HG03565 (cell line): ENCODE results near the gene VEGFC.

Experiments
- ATAC-seq: cut with Tn5 transposase; IDR thresholded peaks from one replicate; pipeline ENCODE4 v1.9.1; 2021; ENCODE audit warnings: mild to moderate bottlenecking, moderate library complexity; ENCODE audit not compliant: unreplicated experiment

The VEGFC gene

GRCh38 chr4:176792326-176793059 is at the start of gene VEGFC:
Gene VEGFC (minus strand): TSS chr4:176792922. CDS start chr4:176792311, 611 bp downstream.
- peak; percentile 51 for ATAC-seq

DNA sequence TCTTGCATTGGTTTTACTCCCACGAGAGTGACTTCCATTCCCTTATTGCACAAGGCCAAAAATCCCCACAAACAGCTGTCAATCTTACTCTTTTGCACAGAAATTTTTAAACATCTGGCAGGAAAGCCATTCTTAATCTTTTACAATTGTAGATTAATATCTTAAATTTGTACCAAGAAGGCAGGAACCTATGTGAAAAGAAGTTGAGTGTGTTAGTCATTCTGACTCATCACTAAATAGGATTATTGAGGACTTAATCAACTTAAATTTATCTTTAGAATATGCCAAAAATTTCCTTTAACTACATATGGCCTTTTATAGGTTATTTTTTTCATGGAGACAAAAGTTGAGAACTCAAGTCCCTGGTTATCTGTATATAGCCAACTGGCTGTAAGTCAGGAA is 49.0 kb upstream of the VEGFC start:
- no peak for ATAC-seq

- no peak for ATAC-seq
These were observed 47.4 kb upstream of the VEGFC start for GRCh38 chr4:176840166-176840565.

- ATAC-seq: no peak
These were observed 46.9 kb upstream of the VEGFC start for GRCh38 chr4:176839656-176840055.

DNA sequence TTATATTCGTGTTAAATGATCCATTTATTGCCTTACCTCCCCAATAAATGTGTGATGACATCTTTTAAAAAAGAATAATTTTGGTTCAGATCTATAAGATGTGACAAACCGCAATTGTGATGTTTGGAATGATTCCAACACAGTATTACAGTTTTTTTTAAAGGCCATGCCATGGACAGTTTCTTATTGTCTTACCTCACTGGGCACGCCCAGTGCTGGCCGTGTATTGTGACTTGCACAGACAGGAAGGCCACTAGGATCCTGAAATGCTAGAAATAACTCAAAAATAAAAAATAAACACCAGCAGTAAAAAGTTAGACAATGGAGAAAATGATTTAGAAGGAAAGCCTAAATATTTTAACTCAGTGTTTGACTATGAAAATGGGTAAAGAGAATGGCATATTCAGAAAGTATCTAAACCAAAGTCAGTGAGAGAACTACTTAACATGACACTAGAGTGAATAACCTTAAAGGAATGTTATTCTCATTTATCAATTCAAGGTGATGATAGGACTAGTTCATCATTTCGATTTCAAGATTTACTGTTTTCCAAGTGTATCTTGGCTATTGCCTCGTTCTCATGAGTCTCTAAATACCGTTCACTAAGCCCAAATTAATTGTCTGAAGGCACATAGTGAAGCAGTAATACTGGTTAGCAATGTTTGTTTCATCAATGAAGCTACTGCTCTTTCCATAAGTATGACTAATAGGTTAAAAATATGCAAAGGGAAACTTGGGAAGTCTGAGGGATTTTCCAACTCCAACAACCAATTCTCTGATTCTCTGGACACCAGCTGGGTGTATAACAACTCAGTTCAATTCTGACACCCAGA is 46.1 kb upstream of the VEGFC start:
- no peak for ATAC-seq

- no peak for ATAC-seq
These were observed 44.6 kb upstream of the VEGFC start for GRCh38 chr4:176837169-176837895.

DNA sequence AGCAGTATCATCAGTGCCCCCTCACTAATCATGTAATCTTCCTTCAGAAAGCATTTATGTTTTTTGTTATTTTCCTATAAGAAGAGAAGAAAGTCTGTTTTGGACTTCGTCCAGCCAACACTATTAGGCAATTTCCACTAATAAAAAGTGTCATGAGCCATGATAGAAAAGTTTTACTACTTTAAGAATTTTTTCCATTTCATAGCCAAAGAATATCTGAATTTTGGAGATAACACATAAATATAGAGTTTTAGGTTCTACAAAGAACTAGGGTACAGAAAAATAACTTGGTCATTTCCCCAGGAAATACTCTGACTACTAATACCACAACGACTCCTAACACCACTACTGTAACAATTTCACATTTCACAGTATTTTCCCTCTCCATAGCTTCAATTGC is 41.8 kb upstream of the VEGFC start:
- no peak for ATAC-seq

DNA sequence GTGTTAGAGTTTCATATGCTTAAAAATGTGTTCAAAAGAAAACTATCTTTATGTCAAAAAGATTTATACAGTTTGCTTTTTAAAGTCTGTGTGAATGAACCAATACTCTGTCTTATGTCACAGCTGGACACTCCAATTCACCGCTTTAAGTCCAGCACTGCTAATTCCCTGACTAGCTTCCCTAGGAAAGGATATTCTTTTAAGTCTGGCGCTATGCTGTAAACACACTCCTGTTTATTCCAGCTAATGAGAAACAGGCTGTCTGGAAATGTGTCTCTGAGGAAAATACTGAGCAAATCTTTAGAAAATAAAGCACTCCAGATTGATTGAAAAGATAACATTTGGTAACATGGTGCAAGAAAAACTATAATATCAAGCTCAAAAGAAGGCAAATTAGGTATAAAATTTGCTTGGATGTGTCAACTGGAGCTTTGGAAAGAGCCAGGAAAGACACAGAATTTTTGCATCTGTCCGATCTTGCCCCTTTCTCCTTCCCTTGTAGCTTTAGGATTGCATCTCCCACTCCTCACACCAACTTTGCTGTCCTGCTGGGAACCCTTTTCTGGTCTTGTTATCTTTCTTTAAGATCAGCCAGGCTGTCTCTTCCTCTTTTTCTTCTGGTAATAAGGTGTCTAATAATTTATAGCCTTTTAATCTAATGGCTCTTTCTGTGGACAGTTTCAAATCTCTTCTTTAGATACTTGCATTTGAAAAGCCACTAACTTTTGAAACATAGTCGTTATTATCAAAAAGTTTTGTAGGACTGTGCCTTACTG is 40.9 kb upstream of the VEGFC start:
- ATAC-seq: no peak

GRCh38 chr4:176830971-176831370 is 38.2 kb upstream of the VEGFC start:
- ATAC-seq: no peak

DNA sequence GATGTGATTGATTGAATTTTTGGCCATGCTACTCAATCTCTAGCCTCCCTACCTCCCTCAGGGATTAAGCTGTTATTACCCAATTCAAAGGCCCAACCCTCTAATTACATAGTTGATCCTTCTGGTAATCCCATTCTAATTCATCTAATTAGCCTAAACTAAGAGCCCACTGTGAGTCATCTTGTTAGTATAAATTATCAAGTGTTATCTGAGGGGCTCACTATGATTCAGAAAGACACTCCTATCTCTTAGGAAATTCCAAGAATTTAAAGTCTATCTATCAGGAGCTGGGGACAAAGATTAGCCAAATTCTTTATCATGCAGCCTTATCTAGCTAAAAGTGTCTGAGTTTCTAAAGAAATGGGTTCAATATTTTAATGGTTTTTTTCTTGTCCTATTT is 32.9 kb upstream of the VEGFC start:
- no peak for ATAC-seq

GRCh38 chr4:176824645-176825366 is 32.1 kb upstream of the VEGFC start:
- no peak for ATAC-seq

DNA sequence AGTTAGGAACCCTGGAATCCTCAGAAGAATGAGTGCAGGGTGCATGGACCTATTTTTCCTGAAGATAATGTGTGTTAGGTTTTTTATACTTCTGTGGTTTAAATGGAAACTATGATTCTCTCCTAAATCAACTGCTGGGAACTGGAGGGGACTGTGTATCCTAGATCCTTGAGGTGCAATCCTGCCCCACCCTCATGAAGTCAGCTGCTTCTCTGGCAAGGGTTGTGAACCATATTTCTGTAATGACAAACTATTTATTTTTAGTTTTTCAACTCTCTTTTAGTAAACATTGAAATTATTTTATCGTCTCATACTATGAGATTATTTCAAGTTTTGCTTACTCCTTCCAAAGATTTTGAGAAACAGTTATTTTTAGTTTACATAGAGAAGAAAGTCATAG is 25.8 kb upstream of the VEGFC start:
- ATAC-seq: no peak

DNA sequence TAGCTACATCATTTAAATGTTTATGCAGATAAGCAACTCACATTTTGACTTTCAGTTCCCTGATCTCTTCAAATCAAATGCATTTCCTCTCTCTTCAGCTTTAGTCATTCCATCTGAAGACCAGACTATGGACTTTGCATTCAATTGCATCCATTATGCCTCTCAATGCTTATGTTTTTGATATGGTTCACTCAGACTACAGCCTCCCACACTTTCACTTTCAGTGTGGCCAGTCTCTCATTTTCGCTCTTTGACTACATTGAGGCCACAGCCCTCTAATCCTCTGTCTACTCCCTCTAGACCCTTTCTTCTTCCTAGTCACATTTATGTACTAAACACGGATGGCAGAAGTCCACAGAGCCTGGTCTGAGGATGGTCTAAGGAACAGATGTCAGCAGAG is 24.5 kb upstream of the VEGFC start:
- peak; percentile 87 for ATAC-seq

DNA sequence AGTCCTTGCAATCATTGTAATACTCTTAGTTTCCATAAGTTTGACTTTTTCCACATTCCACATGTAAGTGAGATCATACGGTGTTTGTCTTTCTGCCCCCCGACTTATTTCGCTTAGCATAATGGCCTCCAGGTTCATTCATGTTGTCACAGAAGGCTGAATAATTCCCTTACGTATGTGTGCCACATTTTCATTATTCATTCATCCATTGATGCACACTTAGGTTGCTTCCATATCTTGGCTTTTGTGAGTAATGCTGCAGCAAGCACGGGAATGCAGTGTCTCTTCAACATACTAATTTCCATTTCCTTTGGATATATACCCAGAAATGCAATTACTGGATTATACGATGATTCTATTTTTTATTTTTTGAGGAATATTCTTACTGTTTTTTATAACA is 22.0 kb upstream of the VEGFC start:
- no peak for ATAC-seq

DNA sequence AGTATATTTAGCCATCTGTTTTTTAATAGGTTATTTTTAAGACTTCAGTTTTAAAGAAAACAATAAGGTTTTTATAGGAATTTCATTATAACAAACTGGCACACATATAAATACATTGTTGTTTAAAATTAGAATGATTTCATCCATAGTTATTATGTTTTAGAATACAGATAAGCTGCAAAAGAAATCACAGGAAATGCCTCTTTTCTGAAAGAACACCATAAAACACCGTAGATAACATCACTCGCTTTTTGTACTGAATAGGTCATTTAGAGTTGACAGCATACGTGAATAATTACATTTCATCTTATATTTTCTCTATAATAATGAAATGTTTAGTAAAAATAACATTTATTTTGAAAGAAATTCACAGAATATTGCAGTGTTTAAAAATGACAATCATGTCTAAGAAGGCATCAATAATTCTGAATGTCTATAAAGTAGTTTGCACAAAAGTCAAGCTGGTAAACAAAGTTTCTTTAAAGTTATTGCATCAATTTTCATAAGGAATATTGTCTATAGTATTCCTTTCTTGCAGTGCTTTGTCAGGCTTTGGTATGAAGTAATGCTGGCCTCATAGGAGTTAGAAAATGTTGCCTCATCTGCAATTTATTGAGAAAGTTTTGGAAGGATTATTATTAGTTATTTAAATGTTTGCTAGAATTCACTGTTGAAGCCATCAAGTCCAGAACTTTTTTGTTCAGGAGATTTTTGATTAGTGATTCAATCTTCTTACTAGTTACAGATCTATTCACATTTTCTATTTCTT is 17.9 kb upstream of the VEGFC start:
- no peak for ATAC-seq

GRCh38 chr4:176806778-176807375 is 14.2 kb upstream of the VEGFC start:
- ATAC-seq: no peak

GRCh38 chr4:176805155-176805554 is 12.4 kb upstream of the VEGFC start:
- ATAC-seq: no peak

GRCh38 chr4:176800891-176801534 is 8.3 kb upstream of the VEGFC start:
- ATAC-seq: no peak

- ATAC-seq: no peak
These were observed 6.9 kb upstream of the VEGFC start for GRCh38 chr4:176799653-176800052.
